A673 (cell line): ENCODE measurements around the gene CRELD2.

Experiments
- EZH2 ChIP-seq: fragments of 200-600 bp; sonication (generic); IDR thresholded peaks from 2 replicates; pipeline ENCODE4 v1.6.1; 2017; ENCODE audit warnings: borderline replicate concordance, low read depth, mild to moderate bottlenecking, mixed read lengths, antibody characterized with exemption, low read length; ENCODE audit not compliant: poor library complexity, severe bottlenecking
- TF ChIP-seq, protein P1 (sequence below): fragments of 300-800, 200-600 bp; sonication (generic); conservative IDR thresholded peaks from 2 replicates; pipeline ENCODE4 v1.5.1; 2017; ENCODE audit warnings: low read depth, mild to moderate bottlenecking, antibody characterized with exemption, low read length, moderate library complexity, mixed read lengths

GRCh38 chr22:49884075-49884474 lies 34.4 kb upstream of the CRELD2 start:
- TF ChIP-seq, protein P1, sequence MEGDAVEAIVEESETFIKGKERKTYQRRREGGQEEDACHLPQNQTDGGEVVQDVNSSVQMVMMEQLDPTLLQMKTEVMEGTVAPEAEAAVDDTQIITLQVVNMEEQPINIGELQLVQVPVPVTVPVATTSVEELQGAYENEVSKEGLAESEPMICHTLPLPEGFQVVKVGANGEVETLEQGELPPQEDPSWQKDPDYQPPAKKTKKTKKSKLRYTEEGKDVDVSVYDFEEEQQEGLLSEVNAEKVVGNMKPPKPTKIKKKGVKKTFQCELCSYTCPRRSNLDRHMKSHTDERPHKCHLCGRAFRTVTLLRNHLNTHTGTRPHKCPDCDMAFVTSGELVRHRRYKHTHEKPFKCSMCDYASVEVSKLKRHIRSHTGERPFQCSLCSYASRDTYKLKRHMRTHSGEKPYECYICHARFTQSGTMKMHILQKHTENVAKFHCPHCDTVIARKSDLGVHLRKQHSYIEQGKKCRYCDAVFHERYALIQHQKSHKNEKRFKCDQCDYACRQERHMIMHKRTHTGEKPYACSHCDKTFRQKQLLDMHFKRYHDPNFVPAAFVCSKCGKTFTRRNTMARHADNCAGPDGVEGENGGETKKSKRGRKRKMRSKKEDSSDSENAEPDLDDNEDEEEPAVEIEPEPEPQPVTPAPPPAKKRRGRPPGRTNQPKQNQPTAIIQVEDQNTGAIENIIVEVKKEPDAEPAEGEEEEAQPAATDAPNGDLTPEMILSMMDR: no peak
- no peak for TF ChIP-seq EZH2
